Fibroblast of the aortic adventitia (primary cell): ENCODE measurements around the gene DCST1. TPM values are rescaled to one million over a fixed set of nuclear protein-coding genes. Genes with fewer than 3 reads are reported as not detected.

Experiments used
- DNase-seq: peaks from one replicate; pipeline ENCODE4 v3.0.0-alpha.2; 2010; ENCODE audit warnings: low read depth
- H3K4me3 ChIP-seq: 2 replicates; pipeline ENCODE4 v1.5.1; 2011; ENCODE audit warnings: low read depth, mild to moderate bottlenecking, control low read depth, low read length, moderate library complexity
- total RNA-seq: library from RNA; depleted of rRNA; stranded (reverse); fragments of >200 nt; gene quantifications from 2 replicates; pipeline ENCODE4 v1.2.3, GENCODE V29; 2012; ENCODE audit warnings: low replicate concordance
- TF ChIP-seq, protein P1 (sequence below): IDR thresholded peaks from 2 replicates; pipeline ENCODE4 v1.5.1; 2011; ENCODE audit warnings: mild to moderate bottlenecking, low read length, control low read depth, inconsistent platforms; ENCODE audit not compliant: insufficient read depth

Gene DCST1
- total RNA-seq, 1 donor = not detected

DNA sequence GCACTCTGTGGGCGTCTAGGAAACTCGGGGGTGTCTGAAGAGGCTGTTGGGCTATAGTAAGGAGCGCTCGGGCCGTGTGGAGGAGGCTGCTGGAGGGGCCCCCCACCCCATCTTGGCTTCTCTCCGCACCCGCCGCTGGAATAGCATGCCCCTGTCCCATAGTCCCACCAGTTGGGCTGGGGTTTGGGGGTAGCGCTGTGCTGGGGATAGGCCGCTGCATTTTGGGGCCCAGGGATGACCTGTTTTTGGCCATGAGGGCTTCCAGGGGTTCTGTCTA lies 45.5 kb downstream of the DCST1 start:
- TF ChIP-seq, protein P1, sequence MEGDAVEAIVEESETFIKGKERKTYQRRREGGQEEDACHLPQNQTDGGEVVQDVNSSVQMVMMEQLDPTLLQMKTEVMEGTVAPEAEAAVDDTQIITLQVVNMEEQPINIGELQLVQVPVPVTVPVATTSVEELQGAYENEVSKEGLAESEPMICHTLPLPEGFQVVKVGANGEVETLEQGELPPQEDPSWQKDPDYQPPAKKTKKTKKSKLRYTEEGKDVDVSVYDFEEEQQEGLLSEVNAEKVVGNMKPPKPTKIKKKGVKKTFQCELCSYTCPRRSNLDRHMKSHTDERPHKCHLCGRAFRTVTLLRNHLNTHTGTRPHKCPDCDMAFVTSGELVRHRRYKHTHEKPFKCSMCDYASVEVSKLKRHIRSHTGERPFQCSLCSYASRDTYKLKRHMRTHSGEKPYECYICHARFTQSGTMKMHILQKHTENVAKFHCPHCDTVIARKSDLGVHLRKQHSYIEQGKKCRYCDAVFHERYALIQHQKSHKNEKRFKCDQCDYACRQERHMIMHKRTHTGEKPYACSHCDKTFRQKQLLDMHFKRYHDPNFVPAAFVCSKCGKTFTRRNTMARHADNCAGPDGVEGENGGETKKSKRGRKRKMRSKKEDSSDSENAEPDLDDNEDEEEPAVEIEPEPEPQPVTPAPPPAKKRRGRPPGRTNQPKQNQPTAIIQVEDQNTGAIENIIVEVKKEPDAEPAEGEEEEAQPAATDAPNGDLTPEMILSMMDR = no peak
- H3K4me3 ChIP-seq = peak overlapping the region; percentile 48
- no peak for DNase-seq

DNA sequence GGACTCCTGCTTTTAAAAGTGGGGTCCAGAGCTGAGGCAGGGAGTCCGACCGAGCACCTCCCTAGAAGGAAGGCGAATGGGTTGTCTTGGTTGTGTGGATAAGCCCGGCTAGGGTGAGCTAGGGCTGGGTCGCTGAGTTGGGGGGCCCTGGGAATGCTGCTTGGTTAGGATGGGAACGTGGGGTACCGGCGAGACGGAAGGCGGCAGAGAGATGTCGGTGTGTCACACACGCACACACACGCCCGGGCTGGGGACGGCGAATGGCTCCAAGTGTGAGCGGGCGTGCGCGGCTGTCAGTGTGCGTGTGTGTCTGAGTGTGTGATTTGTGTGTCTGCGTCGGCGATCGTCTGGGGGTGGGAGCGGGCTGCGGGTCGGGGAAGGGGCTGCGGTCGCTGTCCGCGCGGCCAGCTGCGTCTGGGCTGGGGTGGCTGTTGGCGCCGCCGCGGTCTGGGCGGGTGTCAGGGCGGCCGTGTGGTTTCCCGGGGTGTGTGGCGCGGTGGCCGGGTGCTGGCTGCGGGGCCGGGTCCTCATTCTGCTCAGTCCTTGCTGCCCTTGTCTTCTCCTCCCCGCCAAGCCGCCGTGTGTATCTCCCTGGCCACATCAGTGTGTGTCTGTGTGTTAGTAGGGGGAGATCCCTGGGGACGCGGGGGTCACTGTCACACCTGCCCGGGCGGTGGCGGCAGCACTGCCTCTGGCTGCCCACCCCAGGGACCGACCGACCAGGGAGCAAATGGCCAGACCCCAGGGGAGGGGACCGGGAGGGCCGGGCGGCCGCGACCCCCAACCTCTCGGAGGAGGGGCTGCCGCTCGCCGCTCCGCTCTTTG lies 46.1 kb downstream of the DCST1 start:
- TF ChIP-seq, protein P1 = no peak
- DNase-seq = no peak

DNA sequence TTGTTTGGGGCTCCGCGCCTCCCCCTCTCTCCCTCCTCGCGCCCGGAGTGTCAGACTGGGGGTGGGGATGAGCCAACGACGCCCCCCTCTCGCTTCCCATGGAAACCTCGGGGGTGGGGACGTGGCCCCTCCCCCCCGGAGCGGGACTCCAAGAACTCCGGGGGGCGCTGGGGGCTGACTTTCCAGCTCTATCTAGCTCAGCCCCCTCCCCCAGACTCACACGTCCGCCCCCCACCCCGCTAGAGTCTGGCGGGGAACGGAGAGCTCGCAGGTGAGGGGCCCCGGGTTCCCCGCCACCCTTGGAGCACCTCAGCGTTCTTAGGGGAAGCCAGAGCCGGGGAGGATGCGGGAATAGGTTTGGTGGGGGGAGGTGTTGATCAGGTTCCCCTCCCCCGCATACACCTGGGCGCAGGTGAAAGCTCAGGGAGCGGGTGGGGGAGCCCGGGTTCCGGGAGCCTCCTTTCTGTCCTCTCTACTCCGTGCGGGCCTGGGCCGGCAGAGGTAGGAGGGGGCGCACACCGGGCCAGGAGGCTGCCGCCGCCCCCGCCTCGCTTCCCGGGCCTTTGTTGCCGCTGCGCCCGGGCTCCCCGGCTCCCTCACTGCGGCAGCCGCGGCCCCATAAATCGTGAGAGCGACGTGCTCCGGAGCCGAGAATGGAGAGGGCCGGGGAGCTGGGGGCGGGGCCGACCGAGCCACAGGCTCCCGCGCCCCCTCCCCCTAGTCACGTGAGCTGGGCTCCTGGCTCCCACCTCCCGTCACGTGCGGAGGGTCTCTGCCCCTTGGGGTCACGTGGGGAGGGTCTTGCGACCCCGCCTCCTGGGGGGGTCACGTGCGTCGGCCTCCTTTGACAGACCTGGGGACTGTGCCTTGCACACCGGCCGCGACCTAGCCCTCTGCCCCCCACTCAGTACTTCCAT lies 46.9 kb downstream of the DCST1 start:
- DNase-seq = no peak
- TF ChIP-seq, protein P1 = no peak
- H3K4me3 ChIP-seq = no peak overlapping the region

More for the DNA sequence above, 46.1 kb downstream of the DCST1 start:
- H3K4me3 ChIP-seq = no peak overlapping the region

DNA sequence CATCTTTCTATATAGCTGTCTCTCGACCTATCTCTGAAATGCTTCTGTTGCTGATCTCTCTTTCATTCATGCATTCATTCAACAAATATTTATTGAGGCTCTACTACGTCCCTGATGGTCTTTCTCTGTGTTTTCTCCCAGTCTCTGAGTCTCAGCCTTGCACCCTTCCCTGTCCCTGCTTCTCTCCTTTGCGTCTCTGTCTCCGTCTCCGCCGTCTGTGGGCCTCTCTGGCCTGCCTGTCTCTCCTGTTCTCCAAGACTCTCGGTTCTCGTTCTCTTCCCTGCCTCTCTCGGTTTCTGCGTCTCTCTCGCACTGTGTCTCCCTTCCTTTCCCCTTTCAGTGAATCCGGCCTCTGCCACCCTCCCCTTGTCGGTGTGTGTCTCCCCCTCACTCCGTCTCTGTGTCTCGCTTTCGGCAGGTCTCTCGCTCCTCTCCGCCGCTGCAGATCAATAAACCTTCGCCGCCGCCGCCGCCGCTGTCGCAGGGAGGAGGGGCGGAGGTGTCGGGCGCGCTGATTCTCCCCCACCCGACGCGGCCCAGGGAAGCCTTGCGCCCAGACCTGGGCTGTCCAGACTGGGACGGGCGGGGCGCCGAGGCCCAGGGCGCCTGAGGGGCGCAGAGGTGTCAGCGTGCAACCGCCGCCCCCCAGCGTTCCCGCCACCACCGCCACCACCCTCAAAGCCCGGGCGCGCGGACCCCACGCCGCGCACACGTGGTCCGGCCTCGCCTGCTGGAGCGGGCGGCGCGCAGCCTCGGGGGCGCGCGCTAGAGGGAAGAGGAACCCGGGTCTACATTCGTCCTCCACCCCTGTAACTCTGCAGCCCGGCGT lies 48.1 kb downstream of the DCST1 start:
- no peak for DNase-seq
- TF ChIP-seq, protein P1 = no peak
- H3K4me3 ChIP-seq = no peak overlapping the region

DNA sequence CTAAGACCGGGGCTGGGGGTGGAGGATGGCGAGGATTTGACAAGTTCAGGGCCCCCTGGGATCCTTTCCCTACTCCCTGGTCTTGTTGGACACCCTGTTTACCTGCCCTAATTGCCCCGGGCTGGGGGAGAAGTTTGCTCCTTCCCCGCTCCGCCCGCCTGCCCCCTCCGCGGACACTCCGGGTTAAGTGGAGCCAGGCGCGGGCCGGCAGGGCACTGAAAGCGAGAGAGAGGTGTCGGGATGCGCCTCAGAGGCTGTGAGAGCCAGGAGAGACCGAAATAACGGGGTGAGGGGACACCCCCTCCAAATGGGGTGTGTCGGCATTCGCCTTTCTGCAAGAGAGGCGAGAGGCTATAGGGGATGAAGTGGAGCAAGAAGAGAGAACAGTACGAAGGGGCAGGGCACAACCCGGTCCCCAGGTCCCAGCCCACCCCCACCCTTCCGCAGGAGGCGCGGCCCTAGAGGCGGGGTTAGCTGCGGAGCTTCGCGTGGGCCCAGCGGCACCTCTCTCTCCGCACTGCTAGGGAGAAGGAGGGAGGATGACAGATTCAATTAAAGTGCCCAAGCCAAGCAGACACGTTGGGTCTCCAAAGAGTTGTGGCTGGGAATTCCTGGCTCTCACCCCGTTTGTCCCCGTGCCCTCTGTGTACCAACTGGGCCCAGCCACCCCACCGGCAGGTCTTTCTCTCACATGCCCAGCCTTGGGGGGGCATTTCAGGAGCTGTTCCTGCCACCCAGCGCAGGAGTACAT lies 48.9 kb downstream of the DCST1 start:
- DNase-seq = no peak
- TF ChIP-seq, protein P1 = no peak
- no peak overlapping the region for H3K4me3 ChIP-seq

DNA sequence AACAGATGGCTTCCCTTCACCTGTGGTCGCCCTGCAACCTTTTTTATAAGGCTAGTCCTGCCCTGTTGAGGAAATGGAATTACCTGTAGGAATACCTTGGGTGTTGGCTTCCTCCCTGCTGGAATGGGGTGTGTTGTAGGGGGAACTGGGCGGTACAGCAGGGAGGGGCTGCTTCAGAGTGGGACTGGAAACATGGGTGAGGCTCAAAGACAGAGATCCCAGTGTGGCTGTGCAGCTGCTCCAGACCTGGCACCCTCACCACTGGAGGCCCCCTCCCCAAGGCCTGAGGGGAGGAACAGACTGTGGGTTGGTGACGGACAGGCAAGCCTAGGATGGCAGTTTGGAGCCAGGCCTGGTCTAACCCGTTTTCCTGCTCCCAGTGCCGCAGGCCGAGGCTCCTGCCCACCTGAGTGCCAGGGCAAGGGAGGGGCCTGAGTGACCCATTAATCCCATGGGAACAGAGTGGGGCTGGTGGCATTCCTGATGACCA lies 49.5 kb downstream of the DCST1 start:
- no peak overlapping the region for H3K4me3 ChIP-seq

More for the DNA sequence above, 49.5 kb downstream of the DCST1 start:
- no peak for DNase-seq
- TF ChIP-seq, protein P1 = no peak
